Stimulated activated CD4-positive, alpha-beta T cell treated with anti-CD3 and anti-CD28 coated beads, Interleukin-12 subunit alpha, Interleukin-12 subunit beta, amount 100 ng/mL, for 24 hours (primary cell): ENCODE results near the gene MSANTD4.
"Not testable (repeated sequence)": the region's sequence is repeated elsewhere in the genome, so short reads cannot be mapped to it uniquely, and the experiment has no call there.

ENCODE experiments used
- DNase-seq, 2 experiments: peaks; one replicate each; pipeline ENCODE4 v3.0.0-alpha.2; 2020; ENCODE audit warnings: low read depth in 2 of 2

Gene MSANTD4

GRCh38 chr11:106014035-106014434, 8.0 kb downstream of the MSANTD4 start:
- no peak for DNase-seq

GRCh38 chr11:106012744-106013143, 9.3 kb downstream of the MSANTD4 start:
- no peak for DNase-seq

- no peak for DNase-seq
Measured at GRCh38 chr11:106011481-106011880, 10.6 kb downstream of the MSANTD4 start.

GRCh38 chr11:106003094-106003493, 18.9 kb downstream of the MSANTD4 start:
- DNase-seq = not testable (repeated sequence)

- no peak for DNase-seq
Measured at GRCh38 chr11:106001304-106002012, 20.6 kb downstream of the MSANTD4 start.

- no peak for DNase-seq
Measured at GRCh38 chr11:105991888-105992287, 30.2 kb downstream of the MSANTD4 start.

GRCh38 chr11:105989124-105989523, 32.9 kb downstream of the MSANTD4 start:
- DNase-seq = no peak

- no peak for DNase-seq
Measured at GRCh38 chr11:105988197-105988596, 33.8 kb downstream of the MSANTD4 start.

- no peak for DNase-seq
Measured at GRCh38 chr11:105986554-105986953, 35.5 kb downstream of the MSANTD4 start.

- no peak for DNase-seq
Measured at GRCh38 chr11:105979997-105980703, 41.9 kb downstream of the MSANTD4 start.

GRCh38 chr11:105975128-105975527, 46.9 kb downstream of the MSANTD4 start:
- no peak for DNase-seq

GRCh38 chr11:105969756-105970155, 52.3 kb downstream of the MSANTD4 start:
- DNase-seq = no peak

GRCh38 chr11:105968021-105968697, 53.9 kb downstream of the MSANTD4 start:
- no peak for DNase-seq

- DNase-seq = no peak
Measured at GRCh38 chr11:105960252-105961245, 61.5 kb downstream of the MSANTD4 start.
